NB4 (cell line): ENCODE measurements around the gene MYZAP.

Experiments
- POLR2A ChIP-seq: IDR thresholded peaks from 2 replicates; pipeline ENCODE4 v1.6.1; 2011; ENCODE audit warnings: mild to moderate bottlenecking; ENCODE audit not compliant: insufficient read length; ENCODE audit errors: extremely low read depth
- TF ChIP-seq, protein P1 (sequence below): IDR thresholded peaks from one replicate; pipeline ENCODE4 v1.5.1; 2012; ENCODE audit warnings: low read depth, low read length

DNA sequence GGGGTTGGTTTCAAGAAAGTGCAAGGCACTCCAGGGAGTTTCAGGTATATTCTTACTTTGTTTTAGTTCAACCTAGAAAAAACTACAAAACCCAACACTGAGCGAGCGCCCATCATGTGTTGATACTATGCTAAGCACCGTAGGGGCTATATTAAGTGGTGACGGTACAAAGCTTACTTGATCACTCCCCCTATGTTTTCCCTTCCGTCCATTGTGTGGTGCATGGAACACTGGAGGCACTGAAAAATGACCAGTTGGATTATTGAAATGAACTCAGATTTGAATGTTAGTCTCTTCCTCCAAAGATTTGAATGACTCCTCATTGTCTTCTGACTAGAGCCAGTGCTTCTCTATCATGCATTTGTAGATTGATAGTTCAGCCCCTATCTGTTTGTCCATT lies 6.6 kb downstream of the MYZAP start:
- TF ChIP-seq POLR2A = no peak
- TF ChIP-seq, protein P1, sequence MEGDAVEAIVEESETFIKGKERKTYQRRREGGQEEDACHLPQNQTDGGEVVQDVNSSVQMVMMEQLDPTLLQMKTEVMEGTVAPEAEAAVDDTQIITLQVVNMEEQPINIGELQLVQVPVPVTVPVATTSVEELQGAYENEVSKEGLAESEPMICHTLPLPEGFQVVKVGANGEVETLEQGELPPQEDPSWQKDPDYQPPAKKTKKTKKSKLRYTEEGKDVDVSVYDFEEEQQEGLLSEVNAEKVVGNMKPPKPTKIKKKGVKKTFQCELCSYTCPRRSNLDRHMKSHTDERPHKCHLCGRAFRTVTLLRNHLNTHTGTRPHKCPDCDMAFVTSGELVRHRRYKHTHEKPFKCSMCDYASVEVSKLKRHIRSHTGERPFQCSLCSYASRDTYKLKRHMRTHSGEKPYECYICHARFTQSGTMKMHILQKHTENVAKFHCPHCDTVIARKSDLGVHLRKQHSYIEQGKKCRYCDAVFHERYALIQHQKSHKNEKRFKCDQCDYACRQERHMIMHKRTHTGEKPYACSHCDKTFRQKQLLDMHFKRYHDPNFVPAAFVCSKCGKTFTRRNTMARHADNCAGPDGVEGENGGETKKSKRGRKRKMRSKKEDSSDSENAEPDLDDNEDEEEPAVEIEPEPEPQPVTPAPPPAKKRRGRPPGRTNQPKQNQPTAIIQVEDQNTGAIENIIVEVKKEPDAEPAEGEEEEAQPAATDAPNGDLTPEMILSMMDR = no peak
